Memory B cell (primary cell): ENCODE results near the gene IL1RAP.

Experiments
- ATAC-seq: fragments of 150-1000 bp; cut with Tn5 transposase; 2 replicates; pipeline ENCODE4 v1.10.0; 2021; ENCODE audit warnings: low read depth, mild to moderate bottlenecking, moderate library complexity
- DNase-seq, 2 donors: peaks; one replicate each; pipeline ENCODE4 v3.0.0; 2022; ENCODE audit warnings: low spot score in 2 of 2
- H3K27ac Mint-ChIP-seq: one replicate; pipeline ENCODE4 v1.8.0; 2022; ENCODE audit warnings: mild to moderate bottlenecking, moderate library complexity, mixed read lengths
- H3K27me3 Mint-ChIP-seq: one replicate; pipeline ENCODE4 v1.8.0; 2022; ENCODE audit warnings: mixed read lengths
- H3K36me3 Mint-ChIP-seq: one replicate; pipeline ENCODE4 v1.8.0; 2022; ENCODE audit warnings: mild to moderate bottlenecking, mixed read lengths
- H3K4me1 Mint-ChIP-seq: one replicate; pipeline ENCODE4 v1.8.0; 2022; ENCODE audit warnings: mixed read lengths
- H3K4me3 Mint-ChIP-seq: one replicate; pipeline ENCODE4 v1.8.0; 2022; ENCODE audit warnings: mild to moderate bottlenecking, moderate library complexity, mixed read lengths
- H3K9me3 Mint-ChIP-seq: one replicate; pipeline ENCODE4 v1.8.0; 2022; ENCODE audit warnings: mixed read lengths

Gene IL1RAP

GRCh38 chr3:190706582-190706981 is 192.7 kb downstream of the IL1RAP start:
- H3K27me3 Mint-ChIP-seq, result peaks cover 5% of the 10 kb centered on the region
- no peak for DNase-seq
- no peak overlapping the region for H3K27ac Mint-ChIP-seq
- H3K4me1 Mint-ChIP-seq, result no peaks in the 10 kb centered on the region
- ATAC-seq, result no peak
- no peaks in the 10 kb centered on the region for H3K36me3 Mint-ChIP-seq
- H3K9me3 Mint-ChIP-seq, result no peaks in the 10 kb centered on the region
- no peak overlapping the region for H3K4me3 Mint-ChIP-seq
